Smooth muscle cell (in vitro differentiated cells): Measurements from ENCODE around the gene CHERP. TPM values are rescaled to one million over a fixed set of nuclear protein-coding genes. Genes with fewer than 3 reads are reported as not detected.

Experiments
- DNase-seq: peaks from one replicate; lab custom pipeline; 2025; ENCODE audit not compliant: unreplicated experiment; lab: John Stamatoyannopoulos, UW
- H2AFZ ChIP-seq: fragments of 200-600 bp; sonication (generic); 2 replicates; pipeline ENCODE4 v1.6.0; 2016; ENCODE audit warnings: antibody characterized with exemption, low read depth, mild to moderate bottlenecking
- H3F3A ChIP-seq: fragments of 200-600 bp; sonication (generic); 2 replicates; pipeline ENCODE4 v1.6.0; 2017; ENCODE audit warnings: antibody characterized with exemption, low read depth
- H3K27ac ChIP-seq: fragments of 200-600 bp; sonication (generic); 2 replicates; pipeline ENCODE4 v1.5.1; 2016; ENCODE audit warnings: low read depth, mild to moderate bottlenecking
- H3K27me3 ChIP-seq: fragments of 200-600 bp; sonication (generic); 2 replicates; pipeline ENCODE4 v1.6.1; 2016; ENCODE audit warnings: low read depth, mild to moderate bottlenecking
- H3K36me3 ChIP-seq: fragments of 200-600 bp; sonication (generic); 2 replicates; pipeline ENCODE4 v1.5.1; 2016; ENCODE audit warnings: low read depth
- H3K4me1 ChIP-seq: fragments of 200-600 bp; sonication (generic); 2 replicates; pipeline ENCODE4 v1.5.1; 2016; ENCODE audit warnings: low read depth
- H3K4me2 ChIP-seq: fragments of 200-600 bp; sonication (generic); 2 replicates; pipeline ENCODE4 v1.6.0; 2016; ENCODE audit warnings: mild to moderate bottlenecking
- H3K4me3 ChIP-seq: fragments of 200-600 bp; sonication (generic); 2 replicates; pipeline ENCODE4 v1.5.1; 2016; ENCODE audit warnings: mild to moderate bottlenecking
- H3K79me2 ChIP-seq: fragments of 200-600 bp; sonication (generic); 2 replicates; pipeline ENCODE4 v1.6.0; 2016; ENCODE audit warnings: low read depth, mild to moderate bottlenecking
- H3K9ac ChIP-seq: fragments of 200-600 bp; sonication (generic); 2 replicates; pipeline ENCODE4 v1.6.0; 2016; ENCODE audit warnings: low read depth
- H3K9me3 ChIP-seq: fragments of 200-600 bp; sonication (generic); replicated peaks from 2 replicates; pipeline ENCODE4 v1.5.1; 2016; ENCODE audit warnings: low read depth
- H4K20me1 ChIP-seq: fragments of 200-600 bp; sonication (generic); 2 replicates; pipeline ENCODE4 v1.6.0; 2016; ENCODE audit warnings: low read depth
- CTCF ChIP-seq: fragments of 200-600 bp; sonication (generic); IDR thresholded peaks from 2 replicates; pipeline ENCODE4 v1.5.1; 2017; ENCODE audit warnings: borderline replicate concordance, mild to moderate bottlenecking, antibody characterized with exemption; ENCODE audit not compliant: insufficient read depth, poor library complexity, severe bottlenecking
- WGBS: methylation state at CpG from one replicate; pipeline ENCODE4 v1.1.7; 2016; ENCODE audit warnings: low lambda C conversion rate; 5-methylcytosine and 5-hydroxymethylcytosine counted together
- polyA plus RNA-seq: library from polyadenylated mRNA; unstranded; fragments of >200 nt; fragmentation: Nextera tagmentation; extraction: Ambion mirVana; gene quantifications from 2 replicates; pipeline ENCODE4 v1.2.1, GENCODE V29; 2016
- total RNA-seq: library from RNA; depleted of rRNA; stranded (reverse); fragments of >200 nt; gene quantifications from 2 replicates; pipeline ENCODE4 v1.2.3, GENCODE V29; 2014

CHERP gene
- total and polyA plus RNA-seq, 2 experiments from 2014 or later, result 9.5 to 29.2 TPM

- Histone ChIP-seq H3K79me2 (no peaks in the 10 kb centered on the region), H3K9me3 (no peaks in the 10 kb centered on the region), H3K9ac (no peak overlapping the region), H3K36me3 (no peaks in the 10 kb centered on the region), H3K4me1 (no peaks in the 10 kb centered on the region), H2AFZ (no peak overlapping the region), H3K4me3 (no peak overlapping the region), H3K4me2 (no peak overlapping the region), H3K27ac (no peak overlapping the region), H4K20me1 (peaks cover 24% of the 10 kb centered on the region), H3K27me3 (no peaks in the 10 kb centered on the region), H3F3A (no peaks in the 10 kb centered on the region)
- DNase-seq, result no peak
- TF ChIP-seq CTCF, result no peak
- 97% methylated on average over 42 of the region's 43 CpGs for WGBS
Observed at GRCh38 chr19:16530540-16531379, 11.5 kb downstream of the CHERP start.

DNA sequence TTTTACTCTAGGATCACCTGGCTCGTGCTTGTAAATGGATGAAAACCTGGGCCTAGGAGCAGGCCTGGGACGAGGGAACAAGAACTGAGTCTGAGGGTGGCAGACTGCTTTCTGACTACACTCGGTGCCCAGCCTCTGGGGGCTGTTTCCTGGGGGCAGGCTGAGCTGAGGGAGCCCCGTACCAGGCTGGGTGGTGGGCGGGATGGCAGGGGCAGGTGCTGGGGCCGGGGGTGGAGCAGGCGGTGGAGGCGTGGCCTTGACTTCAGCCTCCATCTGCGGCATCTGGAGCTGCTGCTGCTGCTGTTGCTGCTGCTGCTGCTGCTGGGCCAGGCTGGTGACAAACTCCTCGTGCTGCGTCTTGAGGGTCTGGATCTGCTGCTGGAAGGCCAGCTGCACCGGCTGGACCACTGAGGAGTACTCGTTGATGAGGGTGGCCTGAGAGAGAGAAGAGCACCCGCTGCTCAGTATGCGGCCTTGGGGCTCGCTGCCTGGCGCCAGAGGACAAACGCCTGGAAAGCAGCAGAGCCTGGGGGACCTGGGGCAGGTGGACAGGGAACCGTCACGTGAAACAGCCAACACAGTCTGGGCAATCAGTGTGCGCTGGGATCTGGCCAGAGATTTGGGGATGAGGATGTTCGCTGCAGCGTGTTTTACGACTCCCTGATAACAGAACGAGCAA, 12.6 kb downstream of the CHERP start:
- Histone ChIP-seq H4K20me1 (peaks cover 14% of the 10 kb centered on the region), H2AFZ (no peak overlapping the region), H3K27me3 (no peaks in the 10 kb centered on the region), H3K4me3 (no peak overlapping the region), H3K9ac (no peak overlapping the region), H3K9me3 (no peaks in the 10 kb centered on the region), H3K79me2 (no peaks in the 10 kb centered on the region), H3K36me3 (no peaks in the 10 kb centered on the region), H3K4me2 (no peak overlapping the region), H3K4me1 (no peaks in the 10 kb centered on the region), H3K27ac (no peak overlapping the region), H3F3A (no peaks in the 10 kb centered on the region)
- WGBS, result 94% methylated on average over 23 of the region's 25 CpGs
- DNase-seq, result no peak
- no peak for TF ChIP-seq CTCF

DNA sequence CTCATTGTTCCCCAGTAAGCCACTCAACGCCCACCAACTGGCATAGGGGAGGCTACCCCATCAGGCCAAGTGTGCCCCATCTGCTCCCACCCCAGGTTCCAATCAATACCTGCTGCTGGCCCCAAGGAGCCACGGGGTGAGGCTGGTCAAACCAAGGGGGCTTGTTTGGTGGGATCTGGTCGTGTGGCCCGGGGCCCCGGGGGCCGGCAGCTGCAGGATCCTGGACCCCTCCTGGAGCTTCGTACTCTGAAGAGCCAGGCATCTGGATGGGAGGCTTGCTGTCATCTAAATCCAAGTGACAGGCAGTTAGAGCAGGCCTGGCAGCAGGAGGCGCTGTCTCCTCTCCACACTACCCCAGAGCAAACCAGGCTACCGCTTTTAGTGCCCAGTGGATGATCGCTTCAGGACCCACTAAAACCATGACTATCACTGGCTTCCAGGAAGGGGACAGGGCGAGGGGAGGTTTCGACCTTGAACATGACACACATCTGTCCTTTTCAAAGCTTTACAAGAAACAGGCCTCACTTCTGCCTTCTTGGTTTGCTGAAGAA, 14.2 kb downstream of the CHERP start:
- no peak for DNase-seq
- no peaks in the 10 kb centered on the region for H3K36me3 ChIP-seq

More for the DNA sequence above, 14.2 kb downstream of the CHERP start:
- TF ChIP-seq CTCF, result peak; percentile 34
- 90% methylated on average over 12 of the region's 12 CpGs for WGBS
- Histone ChIP-seq H3K27ac (peak overlapping the region; percentile 47), H3K27me3 (no peaks in the 10 kb centered on the region), H3K79me2 (no peaks in the 10 kb centered on the region), H3K4me3 (no peak overlapping the region), H3K4me1 (no peaks in the 10 kb centered on the region), H3K9ac (no peak overlapping the region), H4K20me1 (peaks cover 8% of the 10 kb centered on the region), H2AFZ (no peak overlapping the region), H3K4me2 (no peak overlapping the region), H3K9me3 (no peaks in the 10 kb centered on the region), H3F3A (no peaks in the 10 kb centered on the region)
